Osteoblast (primary cell): ENCODE results near the gene WFDC10B. TPM values are rescaled to one million over a fixed set of nuclear protein-coding genes. Genes with fewer than 3 reads are reported as not detected.
"Not testable (repeated sequence)": the region's sequence is repeated elsewhere in the genome, so short reads cannot be mapped to it uniquely, and the experiment has no call there.

Experiments
- DNase-seq: peaks from one replicate; pipeline ENCODE4 v3.0.0; 2011; ENCODE audit warnings: low spot score, mixed read lengths; ENCODE audit not compliant: insufficient read length; ENCODE audit errors: missing footprints
- H2AFZ ChIP-seq: 2 replicates; pipeline ENCODE4 v1.6.0; 2011; ENCODE audit warnings: mild to moderate bottlenecking, low read length
- H3K27ac ChIP-seq: 2 replicates; pipeline ENCODE4 v1.5.1; 2011; ENCODE audit warnings: mild to moderate bottlenecking, low read depth, low read length, moderate library complexity
- H3K27me3 ChIP-seq: 2 replicates; pipeline ENCODE4 v1.6.0; 2012; ENCODE audit warnings: mild to moderate bottlenecking, control low read depth, inconsistent platforms, low read length, moderate library complexity; ENCODE audit not compliant: insufficient read depth
- H3K36me3 ChIP-seq: 2 replicates; pipeline ENCODE4 v1.5.1; 2011; ENCODE audit warnings: mild to moderate bottlenecking, low read length, control low read depth, moderate library complexity; ENCODE audit not compliant: insufficient read depth
- H3K4me1 ChIP-seq: 2 replicates; pipeline ENCODE4 v1.5.1; 2011; ENCODE audit warnings: mild to moderate bottlenecking, low read length, control low read depth, moderate library complexity; ENCODE audit not compliant: insufficient read depth
- H3K4me2 ChIP-seq: 2 replicates; pipeline ENCODE4 v1.6.0; 2011; ENCODE audit warnings: mild to moderate bottlenecking, low read length; ENCODE audit not compliant: insufficient read depth
- H3K4me3 ChIP-seq: fragments of 200-600 bp; sonication (generic); 3 replicates; pipeline ENCODE4 v1.5.1; 2012; ENCODE audit warnings: mild to moderate bottlenecking, low read length, inconsistent platforms; ENCODE audit not compliant: insufficient read depth
- H3K79me2 ChIP-seq: 2 replicates; pipeline ENCODE4 v1.6.0; 2012; ENCODE audit warnings: mild to moderate bottlenecking, low read length, control low read depth, inconsistent platforms; ENCODE audit not compliant: insufficient read depth
- H3K9me3 ChIP-seq: 2 replicates; pipeline ENCODE4 v1.5.1; 2011; ENCODE audit warnings: low read depth, low read length, control low read depth
- H4K20me1 ChIP-seq: 2 replicates; pipeline ENCODE4 v1.6.0; 2012; ENCODE audit warnings: mild to moderate bottlenecking, low read length, control low read depth; ENCODE audit not compliant: insufficient read depth
- CTCF ChIP-seq: IDR thresholded peaks from 2 replicates; pipeline ENCODE4 v1.5.1; 2011; ENCODE audit warnings: mild to moderate bottlenecking, low read depth, low read length, moderate library complexity; ENCODE audit errors: extremely low read depth
- total RNA-seq: library from RNA; depleted of rRNA; stranded (reverse); fragments of >200 nt; gene quantifications from 2 replicates; pipeline ENCODE4 v1.2.3, GENCODE V29; 2012

The WFDC10B gene
- total RNA-seq, 1 donor = not detected

- no peak for DNase-seq
- Histone ChIP-seq H3K4me3 (no peak overlapping the region), H3K9me3 (no peaks in the 10 kb centered on the region), H3K36me3 (no peaks in the 10 kb centered on the region), H3K27ac (no peak overlapping the region), H3K79me2 (no peaks in the 10 kb centered on the region), H3K27me3 (no peaks in the 10 kb centered on the region), H3K4me1 (no peaks in the 10 kb centered on the region), H3K4me2 (no peak overlapping the region), H4K20me1 (no peaks in the 10 kb centered on the region), H2AFZ (no peak overlapping the region)
- no peak for TF ChIP-seq CTCF
Measured at GRCh38 chr20:45727044-45727443, 22.2 kb upstream of the WFDC10B start.

GRCh38 chr20:45725134-45725533, 20.3 kb upstream of the WFDC10B start:
- H3K4me1 ChIP-seq = no peaks in the 10 kb centered on the region
- no peak for TF ChIP-seq CTCF
- H3K79me2 ChIP-seq = no peaks in the 10 kb centered on the region
- H4K20me1 ChIP-seq = no peaks in the 10 kb centered on the region
- H3K27me3 ChIP-seq = no peaks in the 10 kb centered on the region
- H3K9me3 ChIP-seq = no peaks in the 10 kb centered on the region
- H3K4me2 ChIP-seq = no peak overlapping the region
- no peak overlapping the region for H3K4me3 ChIP-seq
- H2AFZ ChIP-seq = no peak overlapping the region
- no peaks in the 10 kb centered on the region for H3K36me3 ChIP-seq
- no peak for DNase-seq
- no peak overlapping the region for H3K27ac ChIP-seq

GRCh38 chr20:45722047-45722446, 17.2 kb upstream of the WFDC10B start, which contains the start of gene SPINT4:
Gene SPINT4, plus strand, starts transcription at chr20:45722347. Its CDS starts 21 bp downstream, at chr20:45722368.
- no peak within 1 kb of the TSS for H2AFZ ChIP-seq

GRCh38 chr20:45716141-45716688, 11.4 kb upstream of the WFDC10B start:
- H3K9me3 ChIP-seq, H3K4me1 ChIP-seq, H3K4me2 ChIP-seq, H3K27me3 ChIP-seq, H3K27ac ChIP-seq, H3K36me3 ChIP-seq, H3K79me2 ChIP-seq, H3K4me3 ChIP-seq, DNase-seq, H4K20me1 ChIP-seq, H2AFZ ChIP-seq: not testable (repeated sequence)

More at GRCh38 chr20:45722047-45722446, 17.2 kb upstream of the WFDC10B start, which contains the start of gene SPINT4:
- Histone ChIP-seq H3K79me2 (no peaks in the 10 kb centered on the region), H4K20me1 (no peaks in the 10 kb centered on the region), H3K27me3 (no peaks in the 10 kb centered on the region), H3K36me3 (no peaks in the 10 kb centered on the region), H3K9me3 (no peaks in the 10 kb centered on the region), H3K4me1 (no peaks in the 10 kb centered on the region), H3K4me2 (no peak within 1 kb of the TSS), H3K27ac (no peak within 1 kb of the TSS), H3K4me3 (no peak within 1 kb of the TSS)
- no peak for DNase-seq
- TF ChIP-seq CTCF = no peak
